Erythroblast (primary cell): Measurements from ENCODE around the gene ZFYVE28.

ENCODE experiments used
- GATA1 ChIP-seq: IDR thresholded peaks from 2 replicates; pipeline ENCODE4 v1.6.1; 2011; ENCODE audit warnings: low read depth, mild to moderate bottlenecking, control low read depth, low read length, moderate library complexity
- POLR2A ChIP-seq: IDR thresholded peaks from 2 replicates; pipeline ENCODE4 v1.6.1; 2011; ENCODE audit warnings: mild to moderate bottlenecking, low read length

DNA sequence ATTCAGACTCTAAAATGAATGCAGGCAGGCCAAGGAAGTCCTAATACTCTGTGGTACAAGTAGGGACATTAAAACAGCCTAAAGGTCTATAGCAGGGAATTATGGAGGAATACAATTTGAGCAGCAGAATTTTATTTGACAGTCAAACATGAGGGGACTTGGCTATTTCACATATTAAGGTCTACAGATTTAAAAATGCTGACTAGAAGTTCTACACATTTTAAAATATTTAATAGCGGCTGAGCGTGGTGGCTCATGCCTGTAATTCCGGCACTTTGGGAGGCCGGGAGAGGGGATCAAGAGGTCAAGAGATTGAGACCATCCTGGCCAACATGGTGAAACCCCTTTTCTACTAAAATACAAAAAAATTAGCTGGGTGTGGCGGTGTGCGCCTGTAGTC is 187.4 kb downstream of the ZFYVE28 start:
- TF ChIP-seq POLR2A = no peak
- no peak for TF ChIP-seq GATA1
